Measurements from ENCODE around the gene SRSF6.

The SRSF6 gene

GRCh38 chr20:43465625-43465943 lies 7.9 kb downstream of the SRSF6 start:
- TF ChIP-seq, protein P1, sequence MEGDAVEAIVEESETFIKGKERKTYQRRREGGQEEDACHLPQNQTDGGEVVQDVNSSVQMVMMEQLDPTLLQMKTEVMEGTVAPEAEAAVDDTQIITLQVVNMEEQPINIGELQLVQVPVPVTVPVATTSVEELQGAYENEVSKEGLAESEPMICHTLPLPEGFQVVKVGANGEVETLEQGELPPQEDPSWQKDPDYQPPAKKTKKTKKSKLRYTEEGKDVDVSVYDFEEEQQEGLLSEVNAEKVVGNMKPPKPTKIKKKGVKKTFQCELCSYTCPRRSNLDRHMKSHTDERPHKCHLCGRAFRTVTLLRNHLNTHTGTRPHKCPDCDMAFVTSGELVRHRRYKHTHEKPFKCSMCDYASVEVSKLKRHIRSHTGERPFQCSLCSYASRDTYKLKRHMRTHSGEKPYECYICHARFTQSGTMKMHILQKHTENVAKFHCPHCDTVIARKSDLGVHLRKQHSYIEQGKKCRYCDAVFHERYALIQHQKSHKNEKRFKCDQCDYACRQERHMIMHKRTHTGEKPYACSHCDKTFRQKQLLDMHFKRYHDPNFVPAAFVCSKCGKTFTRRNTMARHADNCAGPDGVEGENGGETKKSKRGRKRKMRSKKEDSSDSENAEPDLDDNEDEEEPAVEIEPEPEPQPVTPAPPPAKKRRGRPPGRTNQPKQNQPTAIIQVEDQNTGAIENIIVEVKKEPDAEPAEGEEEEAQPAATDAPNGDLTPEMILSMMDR (IDR thresholded peaks at IDR 0.05; ENCODE audit: control insufficient read depth, insufficient read depth, low read depth, low read length, missing control alignments) = no peak
- no peak overlapping the region for H3K4me3 ChIP-seq (ENCODE audit: control insufficient read depth, low read depth, low read length)
- DNase-seq (ENCODE audit: low read depth) = no peak

DNA sequence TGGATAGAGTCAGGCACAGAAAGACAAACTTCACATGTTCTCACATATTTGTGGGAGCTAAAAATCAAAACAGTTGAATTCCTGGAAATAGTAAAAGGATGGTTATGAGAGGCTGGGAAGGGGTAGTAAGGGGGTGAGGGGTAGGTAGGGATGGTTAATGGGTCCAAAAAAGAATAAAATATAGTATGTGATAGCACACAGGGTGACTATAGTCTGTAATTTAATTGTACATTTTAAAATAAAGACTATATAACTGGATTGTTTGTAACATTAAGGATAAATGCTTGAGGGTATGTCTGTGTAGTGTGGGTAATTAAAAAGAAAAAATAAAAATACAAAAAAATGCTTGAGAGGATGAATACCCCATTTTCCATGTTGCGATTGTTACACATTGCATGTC lies 9.9 kb downstream of the SRSF6 start:
- no peak for DNase-seq (ENCODE audit: low read depth)
- TF ChIP-seq, protein P1 (IDR thresholded peaks at IDR 0.05; ENCODE audit: control insufficient read depth, insufficient read depth, low read depth, low read length, missing control alignments) = no peak
- no peak overlapping the region for H3K4me3 ChIP-seq (ENCODE audit: control insufficient read depth, low read depth, low read length)

DNA sequence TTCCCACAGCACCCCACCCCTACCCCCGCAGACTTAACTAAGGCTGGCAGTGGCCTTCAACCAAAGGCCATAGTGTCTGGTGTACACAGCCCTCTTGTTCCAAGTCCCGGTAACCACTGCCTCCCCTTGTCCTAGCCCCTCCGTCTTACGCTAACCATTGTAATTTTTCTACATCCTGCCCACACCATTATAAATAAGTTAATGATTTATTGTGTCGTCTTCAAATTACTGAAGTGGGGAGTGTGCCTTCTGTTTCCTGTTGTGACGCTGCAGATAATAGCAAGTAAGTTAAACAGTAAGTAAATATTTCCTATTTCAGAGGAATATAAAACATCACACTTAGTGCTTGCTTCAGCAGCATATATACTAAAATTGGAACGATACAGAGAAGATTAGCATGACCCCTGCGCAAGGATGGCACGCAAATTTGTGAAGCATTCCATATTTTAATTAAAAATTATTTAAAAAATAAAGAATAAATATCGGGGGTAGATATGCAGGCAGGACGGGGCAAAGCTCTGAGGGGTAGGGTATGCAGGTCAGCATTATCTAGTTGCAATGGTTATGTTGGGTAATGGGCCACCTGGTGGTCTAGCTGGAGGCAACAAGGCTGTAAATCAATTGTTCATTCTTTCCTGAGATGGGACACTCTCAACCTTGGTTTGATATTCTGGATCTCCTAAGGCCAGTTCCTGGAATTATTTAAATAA lies 15.1 kb downstream of the SRSF6 start:
- no peak for DNase-seq (ENCODE audit: low read depth)
- no peak overlapping the region for H3K4me3 ChIP-seq (ENCODE audit: control insufficient read depth, low read depth, low read length)
- TF ChIP-seq, protein P1 (IDR thresholded peaks at IDR 0.05; ENCODE audit: control insufficient read depth, insufficient read depth, low read depth, low read length, missing control alignments) = no peak

DNA sequence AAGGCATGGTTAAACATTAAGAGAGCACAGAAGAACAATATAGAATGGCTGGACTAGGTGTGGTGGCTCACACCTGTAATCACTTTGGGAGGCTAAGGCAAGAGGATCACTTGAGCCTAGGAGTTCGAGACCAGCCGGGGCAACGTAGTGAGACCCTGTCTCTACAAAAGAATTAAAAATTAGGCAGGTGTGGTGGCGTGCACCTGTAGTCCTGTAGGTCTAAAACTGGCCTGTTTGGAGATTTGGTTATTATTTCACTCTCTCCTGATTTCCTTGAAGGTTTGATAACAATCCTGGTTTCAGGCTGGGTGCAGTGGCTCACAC lies 15.6 kb downstream of the SRSF6 start:
- DNase-seq (ENCODE audit: low read depth) = no peak
- TF ChIP-seq, protein P1 (IDR thresholded peaks at IDR 0.05; ENCODE audit: control insufficient read depth, insufficient read depth, low read depth, low read length, missing control alignments) = no peak
- no peak overlapping the region for H3K4me3 ChIP-seq (ENCODE audit: control insufficient read depth, low read depth, low read length)

GRCh38 chr20:43477193-43477592 lies 19.5 kb downstream of the SRSF6 start:
- DNase-seq (ENCODE audit: low read depth) = no peak
- TF ChIP-seq, protein P1 (IDR thresholded peaks at IDR 0.05; ENCODE audit: control insufficient read depth, insufficient read depth, low read depth, low read length, missing control alignments) = no peak
- no peak overlapping the region for H3K4me3 ChIP-seq (ENCODE audit: control insufficient read depth, low read depth, low read length)

DNA sequence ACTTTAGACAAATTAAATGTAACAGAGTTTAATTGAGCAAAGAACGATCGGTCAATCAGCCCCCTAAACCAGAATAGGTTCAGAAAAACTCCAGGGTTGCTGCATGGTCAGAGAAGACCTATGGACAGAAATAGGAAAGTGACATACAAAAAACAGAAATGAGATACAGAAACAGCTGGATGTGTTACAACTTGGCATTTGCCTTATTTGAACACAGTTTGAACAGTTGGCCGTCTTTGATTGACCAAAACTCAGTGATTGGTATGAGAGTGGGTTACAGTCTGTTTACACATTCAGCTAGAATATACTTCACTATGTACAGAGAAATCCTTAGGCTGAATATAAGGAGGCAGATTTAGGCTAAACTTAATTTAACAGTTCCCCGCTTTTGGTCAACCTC lies 19.9 kb downstream of the SRSF6 start:
- no peak overlapping the region for H3K4me3 ChIP-seq (ENCODE audit: control insufficient read depth, low read depth, low read length)
- TF ChIP-seq, protein P1 (IDR thresholded peaks at IDR 0.05; ENCODE audit: control insufficient read depth, insufficient read depth, low read depth, low read length, missing control alignments) = no peak
- no peak for DNase-seq (ENCODE audit: low read depth)

GRCh38 chr20:43490038-43490437 lies 32.3 kb downstream of the SRSF6 start:
- no peak for DNase-seq (ENCODE audit: low read depth)
- no peak overlapping the region for H3K4me3 ChIP-seq (ENCODE audit: control insufficient read depth, low read depth, low read length)
- TF ChIP-seq, protein P1 (IDR thresholded peaks at IDR 0.05; ENCODE audit: control insufficient read depth, insufficient read depth, low read depth, low read length, missing control alignments) = no peak
